Activated T-cell treated with anti-CD3 and anti-CD28 coated beads, Interleukin-2, amount 50 U/mL, for 48 hours (primary cell): ENCODE data around the gene STK35.
"Not testable (repeated sequence)": the region's sequence is repeated elsewhere in the genome, so short reads cannot be mapped to it uniquely, and the experiment has no call there.

ENCODE experiments used
- DNase-seq, 2 experiments: peaks; one replicate each; pipeline ENCODE4 v3.0.0-alpha.2; 2020

Gene STK35

GRCh38 chr20:2164421-2164820 is 62.8 kb downstream of the STK35 start:
- DNase-seq = no peak

- no peak for DNase-seq
These were observed 63.3 kb downstream of the STK35 start for GRCh38 chr20:2164966-2165365.

DNA sequence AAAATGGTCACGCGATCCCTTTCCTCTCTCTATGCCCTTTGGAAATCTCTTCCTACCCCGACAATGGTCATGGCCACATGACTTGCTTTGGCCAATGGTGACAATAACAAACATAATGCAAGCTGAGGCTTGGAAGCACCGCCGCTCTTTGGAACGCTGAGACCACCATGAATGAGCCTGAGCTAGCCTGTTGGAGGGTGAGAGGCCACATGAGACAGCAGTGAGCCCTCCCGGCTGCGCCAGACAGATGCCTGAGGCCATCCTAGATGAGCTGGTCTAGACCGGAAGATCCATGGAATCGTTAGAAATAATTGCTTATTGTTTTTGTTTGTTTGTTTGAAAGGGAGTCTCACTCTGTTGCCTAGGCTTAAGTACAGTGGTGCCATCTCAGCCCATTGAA is 64.2 kb downstream of the STK35 start:
- DNase-seq = no peak

DNA sequence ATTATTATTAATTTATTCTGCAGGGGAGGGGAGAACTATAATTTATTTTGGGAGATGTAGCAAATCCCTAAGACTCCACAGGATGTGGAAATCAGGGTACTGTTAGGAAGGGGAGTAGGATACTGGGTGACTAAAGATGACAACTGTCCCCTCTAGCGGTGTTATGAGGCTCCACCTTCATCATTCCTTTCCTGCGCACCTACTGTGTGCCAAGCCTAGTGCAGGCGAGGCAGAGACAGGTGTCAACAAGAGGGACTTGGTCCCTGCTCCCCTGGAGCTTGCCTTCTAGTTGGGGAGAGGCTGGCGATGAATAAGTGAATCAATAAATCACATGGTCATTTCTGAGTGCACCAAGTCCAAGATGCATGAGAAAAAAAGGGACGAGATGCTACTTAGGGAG is 65.5 kb downstream of the STK35 start:
- DNase-seq = no peak

DNA sequence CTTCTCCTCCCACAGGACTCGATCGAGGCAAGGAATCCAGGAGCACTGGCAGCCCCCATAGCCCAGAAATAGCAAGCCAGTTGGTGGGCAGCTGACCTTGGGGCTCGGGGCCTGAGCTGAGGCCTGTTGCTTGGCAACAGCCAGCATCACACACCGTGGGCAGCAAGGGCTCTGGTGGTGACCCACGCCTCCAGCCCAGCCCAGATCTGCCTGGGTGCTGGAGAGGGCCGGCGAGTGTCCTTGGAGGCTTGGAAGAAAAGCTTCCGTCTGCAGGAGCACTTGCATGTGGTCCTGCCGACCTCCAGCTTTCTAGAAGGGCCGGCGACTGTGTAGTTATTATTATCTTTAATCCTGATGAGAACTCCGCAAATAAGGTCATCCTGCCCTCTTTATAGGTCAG is 67.3 kb downstream of the STK35 start:
- no peak for DNase-seq

- DNase-seq = no peak
These were observed 67.9 kb downstream of the STK35 start for GRCh38 chr20:2169456-2170088.

- no peak for DNase-seq
These were observed 68.8 kb downstream of the STK35 start for GRCh38 chr20:2170404-2170803.

DNA sequence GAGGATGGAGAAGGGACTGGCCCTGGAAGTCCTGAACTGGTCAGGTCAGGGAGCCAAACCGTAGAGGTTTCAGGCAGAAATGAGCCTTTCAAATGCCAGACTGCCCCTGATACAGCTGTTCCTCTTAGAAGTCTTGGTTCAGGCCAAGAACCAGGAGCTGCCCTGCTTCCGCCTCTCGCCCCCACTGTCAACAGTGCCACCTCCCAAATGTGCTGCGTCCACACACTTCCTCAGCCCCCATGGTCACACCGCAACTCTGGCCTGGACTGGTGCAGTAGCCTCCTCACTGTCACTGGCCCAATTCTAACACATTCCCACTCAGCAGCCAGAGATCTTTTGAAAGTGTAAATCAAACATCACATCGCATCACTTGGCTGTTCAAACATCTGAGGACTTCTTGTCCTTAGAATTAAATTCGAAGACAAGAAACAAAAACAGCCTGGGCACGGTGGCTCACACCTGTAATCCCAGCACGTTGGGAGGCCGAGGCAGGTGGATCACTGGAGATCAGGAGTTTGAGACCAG is 69.7 kb downstream of the STK35 start:
- no peak for DNase-seq

- DNase-seq = not testable (repeated sequence)
These were observed 70.2 kb downstream of the STK35 start for GRCh38 chr20:2171840-2172239.

GRCh38 chr20:2172305-2173175 is 70.9 kb downstream of the STK35 start:
- peak; percentile 80 to 81 for DNase-seq

- DNase-seq = no peak
These were observed 71.6 kb downstream of the STK35 start for GRCh38 chr20:2173186-2173585.

GRCh38 chr20:2174067-2174466 is 72.4 kb downstream of the STK35 start:
- DNase-seq = no peak

DNA sequence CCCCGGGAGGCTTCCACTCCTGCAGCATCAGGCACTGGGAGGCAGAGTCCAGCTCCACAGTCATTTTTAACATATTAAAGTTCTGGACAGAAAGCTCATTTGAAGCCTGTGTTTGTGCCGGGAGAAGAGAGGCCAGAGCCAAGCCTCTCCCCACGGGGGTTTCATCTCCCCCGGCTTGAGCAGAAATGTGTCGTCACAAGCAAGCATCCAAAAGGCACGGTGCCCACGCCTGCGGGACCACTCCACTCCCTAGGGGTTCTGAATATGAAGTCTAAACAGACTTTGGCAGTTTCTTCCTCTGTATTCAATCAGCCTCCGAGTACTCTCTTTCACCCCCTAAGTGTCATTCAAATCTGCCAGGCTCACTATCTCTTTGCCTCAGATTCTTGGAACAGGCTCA is 75.3 kb downstream of the STK35 start:
- DNase-seq = no peak

DNA sequence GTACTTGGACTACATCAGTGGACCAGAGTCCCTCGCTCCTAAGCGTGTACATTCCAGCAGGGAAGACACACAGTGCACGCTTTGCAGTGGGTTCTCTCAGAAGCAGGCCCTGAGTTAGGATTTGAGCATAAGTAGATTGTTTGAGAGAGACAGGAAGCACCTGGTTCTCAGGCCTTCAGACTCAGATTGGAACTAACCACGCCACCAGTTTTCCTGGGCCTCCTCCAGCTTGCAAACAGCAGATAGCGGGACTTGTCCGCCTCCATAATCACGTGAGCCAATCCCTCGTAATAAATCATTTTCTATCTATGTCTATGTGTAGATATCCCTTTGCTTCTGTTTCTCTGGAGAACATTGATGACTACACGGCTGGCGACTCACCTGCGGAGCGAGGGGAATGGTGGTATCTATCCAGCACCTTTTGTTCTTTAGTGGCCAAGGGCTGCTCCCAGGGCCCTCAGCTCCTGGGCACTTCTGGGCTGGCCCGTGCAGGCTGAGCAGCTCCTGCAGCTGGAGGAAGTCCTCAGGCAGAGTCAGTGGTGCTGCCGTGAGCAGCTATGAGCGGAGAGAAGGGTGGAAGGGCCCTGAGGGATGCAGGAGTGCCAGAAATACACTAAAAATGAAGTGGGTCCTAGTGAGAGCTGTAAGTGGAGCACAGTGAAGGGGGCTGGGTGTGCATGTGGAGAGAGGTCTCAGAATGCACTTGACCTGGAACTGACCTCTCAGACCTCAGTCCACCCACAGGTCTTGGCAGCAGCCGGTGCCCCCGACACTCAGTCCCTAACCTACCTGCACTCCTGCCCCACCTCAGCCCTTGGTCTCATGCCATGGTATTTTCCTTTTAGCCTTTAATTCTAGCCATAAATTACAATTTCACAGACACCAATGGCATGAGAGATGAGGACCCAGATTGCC is 76.9 kb downstream of the STK35 start:
- no peak for DNase-seq

GRCh38 chr20:2179233-2179580 is 77.6 kb downstream of the STK35 start:
- no peak for DNase-seq

DNA sequence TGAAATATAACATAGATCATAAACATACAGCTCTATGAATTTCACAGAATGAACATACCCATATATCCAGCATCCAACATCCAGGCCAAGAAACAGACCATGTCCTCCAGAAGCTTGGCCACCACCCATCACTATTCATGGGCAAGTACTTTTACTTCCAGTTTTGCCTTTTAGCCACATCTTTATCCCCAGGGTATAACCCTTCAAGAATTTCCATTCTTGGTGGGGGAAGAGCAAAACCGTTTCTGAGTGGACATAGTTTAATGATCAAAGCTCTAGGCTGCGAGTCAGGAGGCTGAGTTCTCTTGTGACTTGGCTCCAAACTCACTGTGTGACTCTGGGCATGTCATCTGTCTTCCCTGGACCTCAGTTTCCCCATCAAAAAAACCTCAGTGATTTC is 78.3 kb downstream of the STK35 start:
- no peak for DNase-seq

DNA sequence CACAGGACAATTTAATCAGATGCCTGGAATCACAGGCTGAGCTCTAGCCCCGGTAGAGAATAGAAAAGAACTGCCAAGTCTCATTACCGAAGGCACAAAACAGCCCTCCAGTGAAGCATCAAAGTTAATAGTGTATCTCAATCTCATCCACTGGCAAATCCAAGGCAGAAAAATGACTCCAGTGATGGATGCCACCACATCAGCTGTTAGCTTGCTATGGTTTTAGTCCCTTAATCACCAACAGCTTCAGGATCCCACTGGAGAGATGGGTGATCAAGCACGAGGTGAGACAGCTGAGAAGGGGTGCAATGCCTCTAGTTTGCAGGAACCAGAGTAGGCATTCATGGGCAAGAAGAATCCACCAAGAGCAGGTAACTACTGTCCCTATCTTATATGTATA is 81.8 kb downstream of the STK35 start:
- DNase-seq = no peak

DNA sequence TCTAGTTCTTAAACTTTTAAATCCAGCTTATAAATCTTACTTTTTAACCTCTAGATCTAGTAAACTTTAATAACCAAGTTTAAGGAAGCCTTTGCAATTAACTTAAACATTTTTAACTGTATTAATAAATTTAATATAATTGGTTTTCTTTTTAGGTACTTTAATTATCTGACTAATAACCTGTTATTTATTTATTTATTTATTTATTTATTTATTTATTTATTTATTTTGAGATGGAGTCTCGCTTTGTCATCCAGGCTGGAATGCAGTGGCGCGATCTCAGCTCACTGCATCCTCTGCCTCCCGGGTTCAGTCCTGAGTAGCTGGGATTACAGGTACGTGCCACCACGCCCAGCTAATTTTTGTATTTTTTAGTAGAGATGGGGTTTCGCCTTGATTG is 83.3 kb downstream of the STK35 start:
- not testable (repeated sequence) for DNase-seq

GRCh38 chr20:2195614-2196013 is 94.0 kb downstream of the STK35 start:
- no peak for DNase-seq

DNA sequence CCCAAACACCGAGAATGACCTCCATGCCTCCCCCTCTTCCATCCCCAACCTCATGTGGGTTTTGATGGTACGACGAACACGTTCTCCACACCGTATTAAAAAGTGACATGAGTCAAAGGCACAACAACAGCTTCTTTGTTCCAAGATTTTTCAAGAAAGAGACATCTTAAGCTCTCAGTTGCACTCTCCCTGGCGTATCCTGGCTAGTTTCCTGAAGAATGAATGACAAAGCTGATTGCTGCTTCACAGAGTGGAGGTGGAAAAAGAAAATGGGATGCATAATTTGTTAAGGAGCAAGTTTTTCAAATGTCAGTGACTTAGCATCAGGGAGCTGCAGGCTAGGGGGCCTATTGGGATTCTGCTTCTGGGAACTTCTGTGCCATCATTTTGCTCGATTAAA is 95.5 kb downstream of the STK35 start:
- no peak for DNase-seq
